A549 (cell line): Measurements from ENCODE around the gene TRERF1. TPM values are rescaled to one million over a fixed set of nuclear protein-coding genes. Genes with fewer than 3 reads are reported as not detected.

Experiments used
- ATAC-seq, 2 experiments: fragments of 200-7000 bp in 1 of 2; fragments of >200 bp in 1 of 2; cut with Nextera tagmentation in 1 of 2; cut with Tn5 transposase in 1 of 2; 3 replicates each; pipeline versions ENCODE4 v1.8.0 to v1.9.1; 2018 to 2020; ENCODE audit warnings: mild to moderate bottlenecking in 1 of 2, moderate library complexity in 1 of 2
- CTCF ChIA-PET: fragments of 300-600 bp; sonication (Branson Sonifier 250); formaldehyde crosslinking; extraction: SDS; loops from one replicate; lab custom pipeline; 2021; ENCODE audit warnings: antibody characterized with exemption, inconsistent platforms; lab: Yijun Ruan, JAX
- POLR2A ChIA-PET: fragments of 350-600 bp; formaldehyde crosslinking; extraction: SDS; loops from one replicate; lab custom pipeline; 2021; ENCODE audit warnings: antibody characterized with exemption, inconsistent platforms; lab: Yijun Ruan, JAX
- DNase-seq, 2 experiments: peaks; one replicate each; pipeline versions ENCODE4 v3.0.0 to v3.0.0-alpha.2; 2011 to 2016; ENCODE audit warnings: low read depth in 1 of 2, low spot score in 1 of 2
- FAIRE-seq: peaks from 2 replicates; lab custom pipeline; 2011; peaks lifted over from hg19 to GRCh38; lab: Jason Lieb, UNC
- H3K27ac ChIP-seq, 2 experiments: fragments of >200 bp; sonication (Bioruptor Twin); formaldehyde crosslinking; 3 replicates each; pipeline ENCODE4 v1.5.1; 2016 to 2017
- H3K4me1 ChIP-seq: fragments of >200 bp; sonication (Bioruptor Twin); formaldehyde crosslinking; 3 replicates; pipeline ENCODE4 v1.6.1; 2016
- H3K4me2 ChIP-seq: fragments of >200 bp; sonication (Bioruptor Twin); formaldehyde crosslinking; 3 replicates; pipeline ENCODE4 v1.6.1; 2016
- H3K4me3 ChIP-seq: fragments of >200 bp; sonication (Bioruptor Twin); formaldehyde crosslinking; 3 replicates; pipeline ENCODE4 v1.5.1; 2016
- H3K9me3 ChIP-seq: fragments of >200 bp; sonication (Bioruptor Twin); formaldehyde crosslinking; 3 replicates; pipeline ENCODE4 v1.6.1; 2016
- BHLHE40 ChIP-seq: IDR thresholded peaks from 2 replicates; pipeline ENCODE4 v1.6.1; 2012; ENCODE audit warnings: low read depth, low read length, inconsistent platforms
- CEBPB ChIP-seq, 2 experiments: fragments of >200 bp in 1 of 2; sonication (Bioruptor Twin) in 1 of 2; formaldehyde crosslinking in 1 of 2; IDR thresholded peaks; 2 replicates each; pipeline ENCODE4 v1.6.1; 2012 to 2016
- E2F6 ChIP-seq: IDR thresholded peaks from 2 replicates; pipeline ENCODE4 v1.6.1; 2012; ENCODE audit warnings: low read depth, borderline replicate concordance
- EHF ChIP-seq: fragments of 250-450 bp; sonication (Bioruptor Pico); IDR thresholded peaks from 2 replicates; pipeline ENCODE4 v1.5.0; 2020; ENCODE audit warnings: mild to moderate bottlenecking
- ELK1 ChIP-seq: fragments of 150-350 bp; IDR thresholded peaks from 2 replicates; pipeline ENCODE4 v1.6.1; 2014; ENCODE audit warnings: low read depth, mild to moderate bottlenecking, low read length
- ESRRA ChIP-seq: fragments of 150-350 bp; IDR thresholded peaks from 2 replicates; pipeline ENCODE4 v1.6.1; 2014; ENCODE audit warnings: mild to moderate bottlenecking, low read length, borderline replicate concordance
- FOSB ChIP-seq: fragments of 250-450 bp; sonication (Bioruptor Pico); IDR thresholded peaks from 2 replicates; pipeline ENCODE4 v1.5.0; 2020; ENCODE audit warnings: mild to moderate bottlenecking, moderate library complexity
- FOSL2 ChIP-seq, 2 experiments: fragments of 450-650 bp in 1 of 2; fragments of >200 bp in 1 of 2; sonication (Bioruptor Twin) in 1 of 2; formaldehyde crosslinking; IDR thresholded peaks; 2 replicates each; pipeline versions ENCODE4 v1.5.0 to v1.6.1; 2016 to 2020; ENCODE audit warnings: mild to moderate bottlenecking in 1 of 2, moderate library complexity in 1 of 2
- GATA3 ChIP-seq: IDR thresholded peaks from 2 replicates; pipeline ENCODE4 v1.6.1; 2012; ENCODE audit warnings: borderline replicate concordance
- HDAC2 ChIP-seq: fragments of 200-600 bp; sonication (generic); IDR thresholded peaks from 2 replicates; pipeline ENCODE4 v1.6.1; 2016
- HEYL ChIP-seq: fragments of 250-450 bp; sonication (Bioruptor Pico); IDR thresholded peaks from 2 replicates; pipeline ENCODE4 v1.8.0; 2021; ENCODE audit warnings: mild to moderate bottlenecking, moderate library complexity
- JUN ChIP-seq, 2 experiments: fragments of >200 bp; sonication (Bioruptor Twin); formaldehyde crosslinking; IDR thresholded peaks; 2 replicates in 1 of 2; 3 replicates in 1 of 2; pipeline ENCODE4 v1.6.1; 2016 to 2017
- MAZ ChIP-seq: fragments of 150-350 bp; IDR thresholded peaks from 2 replicates; pipeline ENCODE4 v1.6.1; 2014; ENCODE audit warnings: antibody characterized with exemption, low read depth, low read length, borderline replicate concordance
- MYC ChIP-seq: IDR thresholded peaks from 2 replicates; pipeline ENCODE4 v1.6.1; 2012; ENCODE audit warnings: mild to moderate bottlenecking, inconsistent platforms, low read length, improper control_type of control experiment, borderline replicate concordance
- RNF2 ChIP-seq: fragments of 200-600 bp; sonication (generic); IDR thresholded peaks from 2 replicates; pipeline ENCODE4 v1.6.1; 2016; ENCODE audit warnings: low read depth, mild to moderate bottlenecking, antibody characterized with exemption, moderate library complexity, borderline replicate concordance
- WGBS: methylation state at CpG from one replicate; pipeline ENCODE4 v1.1.6; 2017; ENCODE audit errors: missing lambda C conversion rate; 5-methylcytosine and 5-hydroxymethylcytosine counted together
- polyA plus RNA-seq, 4 experiments: library from polyadenylated mRNA; depleted of rRNA in 3 of 4; stranded (reverse); fragments of >200 nt; fragmentation: RNase III in 1 of 4; extraction: RNeasy Plus Mini Kit Qiagen cat#74134 plus additional on column Dnase treatment in 1 of 4; gene quantifications; 2 replicates in 3 of 4; 3 replicates in 1 of 4; pipeline ENCODE4 v1.2.3, GENCODE V29; 2011 to 2017
- TF ChIP-seq, protein P1 (sequence below): fragments of 200-600 bp; sonication (generic); IDR thresholded peaks from 2 replicates; pipeline ENCODE4 v1.6.1; 2016; ENCODE audit warnings: antibody characterized with exemption, mild to moderate bottlenecking, moderate library complexity
- TF ChIP-seq, protein P2 (sequence below): fragments of 250-450 bp; sonication (Bioruptor Pico); IDR thresholded peaks from 2 replicates; pipeline ENCODE4 v1.5.0; 2021; ENCODE audit warnings: mild to moderate bottlenecking, moderate library complexity, borderline replicate concordance
- TF ChIP-seq, protein P3 (sequence below): fragments of 250-450 bp; sonication (Bioruptor Pico); IDR thresholded peaks from 2 replicates; pipeline ENCODE4 v1.5.0; 2020; ENCODE audit warnings: low read depth, mild to moderate bottlenecking, moderate library complexity

TRERF1 gene
- polyA plus RNA-seq, 2 of the 4 experiments (the other 2 are of a cell fraction): 2.4 to 3.5 TPM

DNA sequence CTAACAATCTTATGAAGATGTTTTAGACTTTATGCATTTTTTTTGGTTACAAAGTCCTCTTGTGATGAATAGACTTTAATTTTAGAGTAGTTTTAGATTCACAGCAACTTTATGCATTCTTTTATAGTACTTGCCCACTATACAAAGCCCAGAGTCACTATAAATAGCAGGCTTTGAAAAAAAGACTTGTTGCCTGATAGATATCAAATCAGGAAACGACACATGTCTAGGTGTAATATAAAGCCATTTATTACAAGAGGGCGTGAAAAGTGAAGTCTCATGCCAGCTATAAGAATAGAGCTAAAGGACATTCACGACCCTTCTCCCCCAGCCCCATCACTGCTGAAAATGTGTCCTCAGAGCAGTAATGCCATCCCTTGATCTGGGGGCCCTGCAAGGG, 156.0 kb downstream of the TRERF1 start:
- ChIA-PET CTCF (interaction anchor here (1.2 to 5.1 kb wide), 3 partner anchors 11 to 40 kb away, joined by 3 to 15 read pairs (median 5); no protein-coding TSS in a partner anchor), POLR2A (no interaction called here)
- H3K4me1 ChIP-seq: peaks cover 34% of the 10 kb centered on the region
- no peak overlapping the region for H3K4me3 ChIP-seq
- H3K27ac ChIP-seq: peak overlapping the region in 1 of 2 experiments; percentile 70; a peak in 3 of 6 replicates
- no peaks in the 10 kb centered on the region for H3K9me3 ChIP-seq
- no peak overlapping the region; the same call in 2 of the 3 replicates for H3K4me2 ChIP-seq
- no peak for FAIRE-seq
- ATAC-seq: no peak
- 85% methylated on average over 3 of the region's 3 CpGs for WGBS
- no peak for DNase-seq
- TF ChIP-seq CEBPB (IDR thresholded peaks at IDR 0.05) (no peak), E2F6 (no peak), RNF2 (no peak), JUN (IDR thresholded peaks at IDR 0.05) (no peak), MAZ (no peak), FOSB (CRISPR knock-in tag) (no peak), BHLHE40 (no peak), MYC (no peak)
- TF ChIP-seq, protein P1, sequence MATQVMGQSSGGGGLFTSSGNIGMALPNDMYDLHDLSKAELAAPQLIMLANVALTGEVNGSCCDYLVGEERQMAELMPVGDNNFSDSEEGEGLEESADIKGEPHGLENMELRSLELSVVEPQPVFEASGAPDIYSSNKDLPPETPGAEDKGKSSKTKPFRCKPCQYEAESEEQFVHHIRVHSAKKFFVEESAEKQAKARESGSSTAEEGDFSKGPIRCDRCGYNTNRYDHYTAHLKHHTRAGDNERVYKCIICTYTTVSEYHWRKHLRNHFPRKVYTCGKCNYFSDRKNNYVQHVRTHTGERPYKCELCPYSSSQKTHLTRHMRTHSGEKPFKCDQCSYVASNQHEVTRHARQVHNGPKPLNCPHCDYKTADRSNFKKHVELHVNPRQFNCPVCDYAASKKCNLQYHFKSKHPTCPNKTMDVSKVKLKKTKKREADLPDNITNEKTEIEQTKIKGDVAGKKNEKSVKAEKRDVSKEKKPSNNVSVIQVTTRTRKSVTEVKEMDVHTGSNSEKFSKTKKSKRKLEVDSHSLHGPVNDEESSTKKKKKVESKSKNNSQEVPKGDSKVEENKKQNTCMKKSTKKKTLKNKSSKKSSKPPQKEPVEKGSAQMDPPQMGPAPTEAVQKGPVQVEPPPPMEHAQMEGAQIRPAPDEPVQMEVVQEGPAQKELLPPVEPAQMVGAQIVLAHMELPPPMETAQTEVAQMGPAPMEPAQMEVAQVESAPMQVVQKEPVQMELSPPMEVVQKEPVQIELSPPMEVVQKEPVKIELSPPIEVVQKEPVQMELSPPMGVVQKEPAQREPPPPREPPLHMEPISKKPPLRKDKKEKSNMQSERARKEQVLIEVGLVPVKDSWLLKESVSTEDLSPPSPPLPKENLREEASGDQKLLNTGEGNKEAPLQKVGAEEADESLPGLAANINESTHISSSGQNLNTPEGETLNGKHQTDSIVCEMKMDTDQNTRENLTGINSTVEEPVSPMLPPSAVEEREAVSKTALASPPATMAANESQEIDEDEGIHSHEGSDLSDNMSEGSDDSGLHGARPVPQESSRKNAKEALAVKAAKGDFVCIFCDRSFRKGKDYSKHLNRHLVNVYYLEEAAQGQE: no peak
- TF ChIP-seq, protein P2, sequence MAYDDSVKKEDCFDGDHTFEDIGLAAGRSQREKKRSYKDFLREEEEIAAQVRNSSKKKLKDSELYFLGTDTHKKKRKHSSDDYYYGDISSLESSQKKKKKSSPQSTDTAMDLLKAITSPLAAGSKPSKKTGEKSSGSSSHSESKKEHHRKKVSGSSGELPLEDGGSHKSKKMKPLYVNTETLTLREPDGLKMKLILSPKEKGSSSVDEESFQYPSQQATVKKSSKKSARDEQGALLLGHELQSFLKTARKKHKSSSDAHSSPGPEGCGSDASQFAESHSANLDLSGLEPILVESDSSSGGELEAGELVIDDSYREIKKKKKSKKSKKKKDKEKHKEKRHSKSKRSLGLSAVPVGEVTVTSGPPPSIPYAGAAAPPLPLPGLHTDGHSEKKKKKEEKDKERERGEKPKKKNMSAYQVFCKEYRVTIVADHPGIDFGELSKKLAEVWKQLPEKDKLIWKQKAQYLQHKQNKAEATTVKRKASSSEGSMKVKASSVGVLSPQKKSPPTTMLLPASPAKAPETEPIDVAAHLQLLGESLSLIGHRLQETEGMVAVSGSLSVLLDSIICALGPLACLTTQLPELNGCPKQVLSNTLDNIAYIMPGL (CRISPR knock-in tag): no peak
- TF ChIP-seq, protein P3, sequence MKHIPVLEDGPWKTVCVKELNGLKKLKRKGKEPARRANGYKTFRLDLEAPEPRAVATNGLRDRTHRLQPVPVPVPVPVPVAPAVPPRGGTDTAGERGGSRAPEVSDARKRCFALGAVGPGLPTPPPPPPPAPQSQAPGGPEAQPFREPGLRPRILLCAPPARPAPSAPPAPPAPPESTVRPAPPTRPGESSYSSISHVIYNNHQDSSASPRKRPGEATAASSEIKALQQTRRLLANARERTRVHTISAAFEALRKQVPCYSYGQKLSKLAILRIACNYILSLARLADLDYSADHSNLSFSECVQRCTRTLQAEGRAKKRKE (CRISPR knock-in tag): no peak

DNA sequence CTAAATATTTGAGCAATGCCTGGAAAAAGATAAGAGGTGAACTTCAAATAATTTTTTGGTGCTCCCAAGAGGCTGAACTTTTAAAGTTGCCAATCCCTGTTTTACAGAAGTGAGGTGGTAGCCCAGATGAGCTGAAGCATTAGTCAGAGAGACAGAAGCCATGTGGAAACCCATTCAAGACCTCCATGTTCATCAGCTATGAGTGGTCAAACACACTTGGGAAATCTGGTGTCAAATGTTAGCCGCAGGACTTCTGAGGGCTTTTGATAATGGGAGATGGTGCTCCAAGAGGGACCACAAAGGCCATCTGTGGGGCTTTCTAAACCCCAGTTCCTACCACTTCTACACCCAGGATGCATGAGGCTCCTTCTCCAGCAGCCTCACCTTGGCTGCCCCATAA, 156.5 kb downstream of the TRERF1 start:
- H3K4me3 ChIP-seq: no peak overlapping the region
- no peak for DNase-seq
- TF ChIP-seq HEYL (CRISPR knock-in tag) (no peak), HDAC2 (no peak), GATA3 (no peak)
- TF ChIP-seq, all 56 proteins: peak for 0
- no peaks in the 10 kb centered on the region for H3K9me3 ChIP-seq
- H3K4me2 ChIP-seq: peak overlapping the region; percentile 53
- POLR2A ChIA-PET: no interaction called here
- H3K4me1 ChIP-seq: peaks cover 29% of the 10 kb centered on the region
- FAIRE-seq (no peak), ATAC-seq (peak in 1 of 2 experiments; percentile 24; a peak in 2 of 6 replicates)
- peak overlapping the region; percentile 59 to 70 for H3K27ac ChIP-seq
- CTCF ChIA-PET: interaction anchor here (1.2 to 5.1 kb wide), 4 partner anchors 11 to 58 kb away, joined by 3 to 15 read pairs (median 4); no protein-coding TSS in a partner anchor
- WGBS: 90% methylated on average over 1 of the region's 1 CpG

DNA sequence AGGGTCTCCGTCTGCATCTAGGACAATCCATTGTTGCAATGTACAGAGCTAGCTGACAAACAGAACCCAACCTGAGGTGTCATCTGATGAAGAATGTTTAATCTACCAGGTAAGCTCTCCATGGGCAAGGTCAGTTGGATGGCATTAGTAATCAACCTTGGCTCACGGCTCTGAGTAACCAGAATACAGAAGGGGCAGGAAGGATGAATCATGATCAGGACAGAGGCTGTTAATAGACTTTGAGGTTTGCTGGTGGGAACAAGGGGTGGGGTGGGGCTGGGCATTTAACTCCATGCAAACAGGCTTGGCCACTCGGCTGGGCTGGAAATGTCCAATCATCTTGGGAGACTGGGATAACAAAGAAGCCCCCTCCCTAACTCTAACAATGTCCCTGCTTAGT, 157.0 kb downstream of the TRERF1 start:
- peak; percentile 52 to 69 for DNase-seq
- TF ChIP-seq FOSL2 (IDR thresholded peaks at IDR 0.05): peak; percentile 31; the same call in 1 of the 2 replicates
- TF ChIP-seq FOSL2 (CRISPR knock-in tag; IDR thresholded peaks at IDR 0.05): peak; percentile 47; the same call in 1 of the 2 replicates
- no peak for TF ChIP-seq EHF (CRISPR knock-in tag)
- TF ChIP-seq ELK1: no peak
- no peak for TF ChIP-seq ESRRA
- TF ChIP-seq, all 56 proteins: peak for 1
- ChIA-PET CTCF (interaction anchor here (1.2 to 5.1 kb wide), 4 partner anchors 12 to 58 kb away, joined by 3 to 15 read pairs (median 4); no protein-coding TSS in a partner anchor), POLR2A (no interaction called here)
- no peak for FAIRE-seq
- H3K4me2 ChIP-seq: peak overlapping the region; percentile 53
- peak overlapping the region; percentile 59 to 70; a peak in 5 of 6 replicates for H3K27ac ChIP-seq
- 24% methylated on average over 3 of the region's 3 CpGs for WGBS
- H3K4me3 ChIP-seq: no peak overlapping the region
- no peaks in the 10 kb centered on the region for H3K9me3 ChIP-seq
- peaks cover 29% of the 10 kb centered on the region for H3K4me1 ChIP-seq
- peak; percentile 91 to 95 for ATAC-seq
